Ovary (tissue), 3 donors: Measurements from ENCODE around the gene SSH3.

Source experiments
- EP300 ChIP-seq: sonication (generic); formaldehyde crosslinking; IDR thresholded peaks from one replicate; pipeline ENCODE4 v1.6.1; 2017; ENCODE audit warnings: antibody characterized with exemption
- TF ChIP-seq, protein P1 (sequence below), 3 donors: fragments of 450-650 bp in 2 of 3; fragments of 200-600 bp in 1 of 3; IDR thresholded peaks; one replicate each; pipeline versions ENCODE4 v1.5.1 to v1.8.0; 2016 to 2022; ENCODE audit warnings: antibody characterized with exemption in 3 of 3, mild to moderate bottlenecking in 1 of 3
- donor health status: DM: no; HTN: no; CAD: no.

- TF ChIP-seq, protein P1, sequence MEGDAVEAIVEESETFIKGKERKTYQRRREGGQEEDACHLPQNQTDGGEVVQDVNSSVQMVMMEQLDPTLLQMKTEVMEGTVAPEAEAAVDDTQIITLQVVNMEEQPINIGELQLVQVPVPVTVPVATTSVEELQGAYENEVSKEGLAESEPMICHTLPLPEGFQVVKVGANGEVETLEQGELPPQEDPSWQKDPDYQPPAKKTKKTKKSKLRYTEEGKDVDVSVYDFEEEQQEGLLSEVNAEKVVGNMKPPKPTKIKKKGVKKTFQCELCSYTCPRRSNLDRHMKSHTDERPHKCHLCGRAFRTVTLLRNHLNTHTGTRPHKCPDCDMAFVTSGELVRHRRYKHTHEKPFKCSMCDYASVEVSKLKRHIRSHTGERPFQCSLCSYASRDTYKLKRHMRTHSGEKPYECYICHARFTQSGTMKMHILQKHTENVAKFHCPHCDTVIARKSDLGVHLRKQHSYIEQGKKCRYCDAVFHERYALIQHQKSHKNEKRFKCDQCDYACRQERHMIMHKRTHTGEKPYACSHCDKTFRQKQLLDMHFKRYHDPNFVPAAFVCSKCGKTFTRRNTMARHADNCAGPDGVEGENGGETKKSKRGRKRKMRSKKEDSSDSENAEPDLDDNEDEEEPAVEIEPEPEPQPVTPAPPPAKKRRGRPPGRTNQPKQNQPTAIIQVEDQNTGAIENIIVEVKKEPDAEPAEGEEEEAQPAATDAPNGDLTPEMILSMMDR (IDR thresholded peaks at IDR 0.05): no peak
- TF ChIP-seq EP300: no peak
Measured at GRCh38 chr11:67272327-67273259, 30.7 kb upstream of the SSH3 start.
